Pericardium fibroblast (primary cell): Measurements from ENCODE around the gene TNFAIP8L3. TPM values are rescaled to one million over a fixed set of nuclear protein-coding genes. Genes with fewer than 3 reads are reported as not detected.

Source experiments
- total RNA-seq: library from RNA; depleted of rRNA; stranded (reverse); fragments of >200 nt; gene quantifications from 2 replicates; pipeline ENCODE4 v1.2.3, GENCODE V29; 2015

The TNFAIP8L3 gene
- total RNA-seq, result 10.3 and 14.4 TPM in 2 replicates

GRCh38 chr15:51094606-51095569 is at the start of gene TNFAIP8L3:
TSS of gene TNFAIP8L3 (minus strand) at chr15:51094906. CDS start at chr15:51094595, 311 bp downstream.

Other genes starting within 250 kb of the TNFAIP8L3 start
- gene AP4E1, start 186.2 kb downstream of the TNFAIP8L3 start, total RNA-seq, result 8.1 and 8.6 TPM in 2 replicates
- 4.1 TPM in 1 of 2 replicates, not detected in the other for gene CYP19A1, start 243.7 kb upstream of the TNFAIP8L3 start, total RNA-seq
- gene GLDN, start 246.7 kb upstream of the TNFAIP8L3 start, total RNA-seq, result 0.17 TPM in 1 of 2 replicates, not detected in the other